IPS DF 4.7 (cell line): ENCODE results near the gene ATP5F1E.
"Not testable (repeated sequence)": the region's sequence is repeated elsewhere in the genome, so short reads cannot be mapped to it uniquely, and the experiment has no call there.

Experiments used
- DNase-seq: peaks from one replicate; pipeline ENCODE4 v3.0.0-alpha.2; 2013; ENCODE audit warnings: low spot score; ENCODE audit errors: extremely low read depth

ATP5F1E gene

DNA sequence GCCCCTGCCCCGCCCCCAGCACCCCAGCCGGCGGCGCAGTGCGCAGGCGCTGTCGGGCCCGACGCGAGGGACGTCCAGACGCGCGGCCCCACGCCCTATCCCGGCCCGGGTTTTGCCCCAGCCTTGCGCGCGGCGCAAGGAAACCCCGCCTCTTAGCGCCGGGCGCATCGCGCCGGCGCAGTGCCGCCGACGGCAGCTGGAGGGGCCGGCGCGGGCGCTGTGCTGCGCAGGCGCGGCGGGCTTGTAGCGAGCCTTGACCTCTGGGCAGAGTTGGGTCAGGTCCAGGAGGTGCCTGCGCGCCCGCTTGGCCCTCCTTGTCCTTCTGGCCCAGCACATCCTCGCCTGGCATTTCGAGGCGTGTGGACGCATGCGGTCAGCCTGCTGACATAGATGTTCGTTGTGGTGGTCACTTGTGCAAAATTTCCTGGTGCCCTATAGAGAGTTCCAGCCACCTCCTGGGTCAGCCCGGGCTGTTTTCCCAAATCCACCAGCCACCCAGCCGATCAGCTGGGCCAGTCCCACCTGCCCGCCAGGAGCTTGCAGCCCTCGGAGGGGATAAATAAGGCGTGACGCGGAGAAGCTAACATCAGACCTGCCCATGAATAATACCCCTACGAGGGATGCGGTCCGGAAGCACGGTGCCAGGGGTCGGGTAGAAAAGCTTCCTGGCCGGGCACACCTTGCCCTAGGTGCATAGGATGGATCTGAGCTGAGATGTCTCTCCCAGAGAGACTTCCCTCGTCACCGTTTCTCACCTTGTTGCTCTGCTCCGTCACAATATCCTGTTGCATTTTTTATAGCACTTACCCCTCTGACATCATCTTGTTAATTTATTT, 10.9 kb upstream of the ATP5F1E start:
- no peak for DNase-seq

DNA sequence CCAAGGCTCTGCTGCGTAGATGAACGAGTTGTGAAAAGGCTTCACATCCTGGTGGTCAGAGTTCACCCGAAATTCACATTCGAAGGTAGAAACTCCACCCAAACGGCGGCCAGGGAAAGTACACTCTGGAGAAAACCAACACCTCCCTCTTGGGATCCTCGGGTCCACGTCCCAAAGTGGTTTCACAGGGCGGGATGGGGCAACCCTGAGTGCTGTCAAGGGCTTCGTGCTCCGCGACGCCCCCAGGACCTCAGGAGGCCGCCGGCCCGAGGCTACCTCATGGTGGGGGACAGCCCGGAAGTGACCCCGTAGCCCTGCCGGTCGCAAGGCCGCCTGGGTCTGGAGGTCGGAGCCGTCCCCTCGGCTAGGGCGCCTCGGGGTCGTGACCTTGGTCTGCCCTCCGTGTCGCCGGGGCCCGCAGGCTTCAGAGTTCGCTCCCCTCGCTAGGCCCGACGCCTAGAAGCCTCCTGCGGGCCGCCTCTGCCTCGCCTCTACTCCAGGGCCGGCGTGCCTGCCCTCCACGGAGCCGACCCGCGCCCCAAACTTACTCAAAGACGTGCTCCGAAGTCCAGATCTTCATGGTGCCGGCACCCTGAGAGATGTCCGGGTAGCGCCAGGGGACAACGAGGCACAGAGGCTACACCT, 10.1 kb upstream of the ATP5F1E start, which contains the start of gene PRELID3B:
Gene PRELID3B, minus strand, starts transcription at position 636 of the 645 bp plus-strand sequence. Its CDS starts 56 bp downstream, at position 580.
- DNase-seq, result no peak

DNA sequence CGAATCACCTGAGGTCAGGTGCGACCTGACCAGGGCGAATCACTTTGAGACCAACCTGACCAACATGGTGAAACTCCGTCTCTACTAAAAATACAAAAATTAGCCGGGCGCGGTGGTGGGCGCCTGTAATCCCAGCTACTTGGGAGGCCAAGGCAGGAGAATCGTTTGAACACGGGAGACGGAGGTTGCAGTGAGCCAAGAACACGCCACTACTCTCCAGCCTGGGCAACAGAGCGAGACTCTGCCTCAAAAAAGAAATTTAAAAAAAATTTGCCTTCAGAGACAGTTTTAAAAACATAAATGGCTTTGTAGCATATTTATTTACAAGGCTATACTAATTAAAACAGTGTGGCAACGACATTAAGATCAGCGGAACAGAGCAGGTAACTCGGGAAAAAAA, 9.4 kb upstream of the ATP5F1E start:
- DNase-seq, result not testable (repeated sequence)

DNA sequence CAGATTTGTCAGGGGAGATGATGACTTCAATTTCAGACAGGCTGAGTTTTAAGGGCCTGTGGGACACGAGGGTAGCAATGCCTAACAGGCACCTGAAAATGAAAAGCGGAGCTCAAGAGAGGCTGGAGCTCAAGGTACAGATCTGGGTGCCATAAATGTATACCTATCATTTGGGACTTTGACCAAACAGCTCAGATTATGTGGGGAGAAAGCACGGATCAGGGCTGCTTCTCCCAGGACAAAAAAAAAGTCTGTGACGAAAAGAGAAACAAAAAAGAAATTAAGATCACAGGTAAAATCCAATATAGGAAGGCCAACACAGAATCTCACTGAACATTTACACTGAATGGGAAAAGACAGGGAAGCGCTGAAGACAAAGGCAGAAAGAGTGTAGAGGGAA, 8.5 kb upstream of the ATP5F1E start:
- no peak for DNase-seq

DNA sequence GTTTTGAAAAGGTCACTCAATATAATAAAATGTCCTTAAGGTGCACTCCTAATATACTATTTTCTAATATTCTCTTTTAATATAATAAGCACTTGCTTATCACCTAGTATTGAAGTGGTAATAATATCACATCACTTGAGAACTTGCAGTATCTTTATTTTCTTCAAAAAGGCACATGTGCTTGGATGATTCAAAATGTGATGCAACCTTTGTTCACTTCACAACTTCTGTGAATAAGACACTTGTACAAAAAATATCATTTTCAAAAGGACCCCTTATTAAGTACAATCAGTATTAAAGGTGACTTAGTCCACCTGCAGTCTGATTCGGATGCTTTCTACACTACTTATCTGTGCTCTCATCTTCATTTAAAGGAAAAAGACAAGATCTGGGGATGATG, 7.1 kb upstream of the ATP5F1E start:
- DNase-seq, result no peak

DNA sequence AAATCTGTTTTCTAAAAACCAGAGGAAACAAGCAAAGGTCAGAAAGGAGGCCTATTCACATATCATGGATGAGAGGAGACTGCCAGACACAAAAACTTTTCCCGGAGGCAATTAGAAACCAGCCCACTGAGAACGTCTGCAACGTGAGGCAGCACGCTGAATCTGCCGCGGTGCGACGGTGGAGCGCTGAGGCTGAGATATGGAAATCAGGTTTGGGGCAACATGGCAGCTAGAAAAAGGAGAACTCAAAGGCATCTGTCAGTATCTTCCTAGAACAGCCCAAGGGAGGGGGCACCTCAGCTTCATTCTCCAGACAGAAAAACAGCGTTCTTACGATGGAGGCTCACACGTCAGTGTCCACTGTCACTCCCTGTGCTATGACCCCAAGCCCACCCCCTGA, 5.3 kb upstream of the ATP5F1E start:
- DNase-seq, result no peak

DNA sequence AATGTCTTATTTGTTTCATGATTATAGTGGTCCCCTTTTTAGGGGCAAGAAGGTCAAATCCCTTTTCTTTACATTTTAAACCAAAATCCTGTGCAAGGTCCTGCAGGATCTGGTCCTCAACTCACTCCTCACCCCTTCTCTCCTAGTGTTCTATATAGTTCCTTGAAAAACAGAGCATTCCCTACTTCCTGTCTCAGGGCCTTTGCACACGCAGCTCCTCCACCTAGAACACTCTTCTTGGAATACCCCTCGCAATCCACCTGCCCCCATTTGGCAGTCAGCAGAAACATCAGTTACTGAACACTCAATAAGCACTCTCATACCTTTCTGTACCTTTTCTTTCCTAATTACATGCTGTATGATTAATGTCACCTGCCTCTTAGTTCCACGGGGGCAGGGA, 3.2 kb upstream of the ATP5F1E start:
- DNase-seq, result no peak

DNA sequence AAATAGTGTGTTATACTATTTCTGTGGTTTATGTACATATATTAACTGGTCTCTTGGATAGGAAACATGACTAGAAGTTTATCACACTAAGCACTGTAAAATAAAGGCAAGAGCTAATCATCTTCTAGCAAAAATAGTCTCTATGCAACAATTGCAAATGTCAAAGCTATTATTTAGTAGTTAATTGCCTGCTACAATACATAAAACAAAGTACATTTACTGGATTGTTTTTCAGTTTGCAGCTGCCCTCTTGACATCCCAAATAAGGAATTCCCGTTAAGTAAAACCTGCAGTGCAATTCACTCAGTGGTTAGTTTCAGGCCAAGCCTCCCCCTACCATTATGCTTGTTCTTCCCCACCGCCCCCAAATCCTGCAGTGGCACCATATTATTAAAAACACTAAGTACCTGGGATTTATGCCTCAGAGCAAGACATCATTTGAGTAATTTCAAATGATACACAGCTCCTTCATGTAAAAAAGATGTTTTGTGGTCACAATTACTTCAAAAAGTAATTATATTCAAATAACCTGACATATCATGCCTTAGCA, 1.6 kb upstream of the ATP5F1E start:
- no peak for DNase-seq

DNA sequence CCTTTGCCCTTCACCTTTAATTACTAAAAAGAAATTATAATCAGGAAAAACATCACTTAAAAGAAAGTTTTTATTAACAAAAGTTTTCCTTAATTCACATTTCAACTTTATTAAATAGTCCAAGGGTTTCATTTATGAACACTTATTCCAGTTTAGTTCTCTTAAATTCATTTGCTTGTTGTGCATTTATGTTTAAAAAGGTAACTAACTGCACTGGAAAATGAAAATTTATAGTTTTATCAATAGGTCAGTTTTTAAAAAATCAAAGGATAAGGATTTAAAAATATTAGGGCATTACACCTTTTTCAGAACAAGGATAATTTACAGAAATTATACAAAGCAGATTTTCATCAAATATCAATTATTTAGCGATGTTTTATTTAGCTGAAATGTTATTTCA, 958 bp upstream of the ATP5F1E start:
- DNase-seq, result no peak

DNA sequence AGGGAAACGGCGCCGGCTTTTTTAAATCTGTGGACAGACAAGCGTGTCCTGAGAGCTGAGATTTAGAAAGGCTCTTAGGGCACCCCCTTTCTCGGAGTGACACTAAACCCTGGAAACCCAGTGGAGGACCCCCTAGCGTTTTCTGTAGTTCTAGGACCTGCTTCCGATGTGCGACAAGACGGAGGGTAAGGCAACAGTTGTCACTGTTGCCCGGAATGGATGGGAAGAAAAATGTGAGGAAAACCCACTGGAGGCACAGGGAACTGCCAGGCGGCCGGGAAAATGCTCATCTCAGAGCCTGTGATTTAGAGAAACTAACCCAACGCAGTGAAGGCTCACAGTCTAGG, 551 bp upstream of the ATP5F1E start:
- no peak for DNase-seq

DNA sequence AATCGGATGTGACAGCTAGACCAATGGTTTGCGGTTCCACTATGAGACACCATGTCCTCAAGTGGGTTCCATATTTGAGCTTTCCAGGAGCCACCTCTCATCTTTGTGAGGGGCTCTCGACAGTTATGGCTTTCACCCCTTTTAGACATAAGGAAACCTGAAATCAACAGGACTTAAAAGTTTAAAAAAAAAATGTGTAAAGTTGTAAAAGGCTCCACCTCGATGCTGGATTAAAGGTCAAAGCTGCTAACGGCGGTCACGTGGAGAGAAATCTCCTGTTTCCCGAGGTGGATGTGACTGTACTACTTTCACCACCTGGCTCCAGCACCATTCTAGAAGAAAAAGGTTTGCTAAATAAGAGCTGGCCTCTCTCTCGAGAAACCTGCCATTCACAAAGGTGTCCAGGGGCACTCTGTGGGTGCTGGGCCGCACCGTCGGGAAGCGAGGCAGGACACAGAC, 542 bp downstream of the ATP5F1E start:
- DNase-seq, result no peak

DNA sequence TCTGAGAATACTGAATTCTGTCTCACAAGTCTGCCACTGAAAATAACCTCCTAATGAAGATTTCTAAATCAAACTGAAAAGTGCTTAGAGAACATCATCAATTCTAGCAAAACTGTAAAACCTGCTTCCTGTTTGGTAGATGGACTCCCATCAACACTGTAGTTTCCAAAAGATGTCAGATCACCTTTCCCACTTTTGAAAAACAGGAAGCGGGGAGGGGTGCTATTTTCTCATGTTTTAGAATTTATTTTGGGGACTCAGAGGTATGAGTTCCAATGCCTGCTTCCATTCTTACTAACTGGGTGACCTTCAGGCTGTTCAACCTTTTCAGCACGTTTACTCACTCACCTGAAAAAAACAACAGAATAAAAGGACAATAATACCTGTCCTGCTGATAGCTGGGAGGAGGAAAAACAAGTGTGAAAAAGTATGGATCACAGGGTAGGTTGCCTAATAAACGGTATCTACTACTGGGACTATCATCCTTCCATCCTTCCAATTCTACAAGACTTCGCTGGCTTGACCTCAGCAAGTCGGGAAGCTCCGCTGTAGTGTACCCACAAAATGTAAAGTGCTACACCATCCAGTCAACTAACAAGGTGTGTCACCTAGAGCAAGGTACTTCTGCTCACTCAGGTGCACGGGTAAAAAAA, 1.1 kb downstream of the ATP5F1E start:
- DNase-seq, result no peak

DNA sequence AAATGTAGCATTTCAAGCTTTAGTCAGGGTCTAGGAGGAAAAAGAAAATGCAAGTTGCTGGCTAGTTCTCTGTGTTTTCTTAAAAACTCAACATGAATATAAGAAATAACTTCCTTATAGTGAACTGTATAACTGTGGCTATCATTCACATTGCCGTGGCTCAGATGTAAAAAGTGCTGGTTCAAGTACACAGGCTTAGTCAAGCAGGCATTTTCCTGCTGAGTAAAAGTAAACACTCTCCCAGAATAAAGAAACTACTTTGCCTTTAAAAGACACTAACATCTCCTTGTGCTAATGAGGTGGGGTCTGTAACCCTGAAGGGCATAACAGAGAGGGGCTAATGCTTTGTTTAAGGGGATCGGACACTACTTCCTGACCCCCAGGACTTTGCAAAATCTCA, 3.3 kb downstream of the ATP5F1E start:
- no peak for DNase-seq

DNA sequence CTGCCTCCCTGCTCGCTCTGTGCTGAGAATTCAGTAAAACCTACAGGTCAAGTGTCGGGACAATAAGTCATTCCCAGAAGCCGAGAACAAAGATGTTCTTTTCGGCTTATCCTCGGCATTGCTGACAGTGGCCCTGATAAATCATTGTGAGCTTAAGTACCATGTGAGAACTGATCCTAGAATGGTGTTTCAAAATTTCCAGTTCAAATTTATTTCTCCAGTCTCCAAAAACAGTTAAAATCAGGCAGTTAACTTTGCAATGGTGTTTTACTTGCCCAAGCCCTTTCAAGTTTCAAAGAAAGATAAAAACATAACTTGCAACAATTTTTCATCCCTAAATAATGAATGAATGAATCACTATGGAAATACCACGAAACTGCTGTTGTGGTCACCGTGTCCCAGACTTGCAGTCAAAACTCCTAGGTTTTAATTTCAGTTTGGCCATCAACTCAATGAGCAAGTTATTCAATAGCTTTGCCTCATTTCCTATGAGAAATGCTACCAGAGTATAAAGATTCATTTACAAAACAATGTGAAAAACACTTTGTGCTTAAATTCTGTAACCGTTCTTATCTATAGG, 4.3 kb downstream of the ATP5F1E start:
- DNase-seq, result no peak

DNA sequence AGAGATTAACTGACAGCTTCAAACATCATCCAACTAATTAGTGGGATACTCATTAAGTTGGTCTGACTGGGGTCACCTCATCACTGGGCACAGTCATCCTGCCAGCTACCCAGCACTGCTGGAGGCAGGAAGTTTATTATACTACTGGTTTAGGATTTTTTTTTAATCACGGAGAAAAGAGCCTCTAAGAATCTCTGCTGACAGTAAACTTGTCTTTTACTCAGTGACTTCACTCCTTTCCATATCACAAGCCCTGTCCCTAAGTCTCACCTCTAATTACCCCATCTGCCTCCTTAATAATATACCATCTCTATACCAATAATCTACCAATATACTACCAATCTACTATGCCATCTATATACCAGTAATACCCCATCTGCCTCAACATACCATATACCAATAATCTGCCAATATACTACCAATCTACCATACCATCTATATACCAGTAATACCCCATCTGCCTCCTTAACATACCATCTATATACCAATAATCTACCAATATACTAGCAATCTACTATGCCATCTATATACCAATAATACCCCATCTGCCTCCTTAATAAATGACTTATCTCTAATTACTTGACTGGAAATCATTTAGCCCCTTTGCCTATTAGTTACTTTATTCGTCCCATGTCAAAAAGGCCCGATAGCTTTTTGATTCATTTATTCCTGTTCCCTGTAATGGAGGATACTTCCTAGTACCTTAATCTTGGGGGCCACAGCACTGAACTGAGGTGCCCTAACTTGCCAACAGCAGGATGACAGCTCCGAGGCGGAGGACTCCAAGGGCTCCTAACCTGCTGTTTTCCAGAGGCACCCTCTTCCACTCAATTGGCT, 5.0 kb downstream of the ATP5F1E start:
- DNase-seq, result no peak

DNA sequence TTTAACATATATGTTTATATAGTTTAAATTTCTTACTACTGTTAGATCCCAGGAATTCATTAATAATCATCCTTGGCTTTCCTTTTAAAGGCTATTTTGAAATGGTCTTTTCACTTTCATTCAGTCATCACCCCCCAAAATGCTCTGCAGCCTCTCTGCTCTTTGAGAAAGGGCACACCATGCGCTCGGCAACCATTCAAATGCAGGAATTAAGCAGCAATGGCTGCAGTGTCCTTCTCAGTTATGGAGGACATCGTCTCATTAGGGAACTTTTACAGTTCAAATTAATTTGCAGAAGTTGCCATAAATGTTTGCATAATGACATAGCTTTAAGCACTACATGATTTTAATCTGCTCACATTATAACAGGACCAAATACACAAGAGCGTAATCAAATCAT, 6.6 kb downstream of the ATP5F1E start:
- no peak for DNase-seq

DNA sequence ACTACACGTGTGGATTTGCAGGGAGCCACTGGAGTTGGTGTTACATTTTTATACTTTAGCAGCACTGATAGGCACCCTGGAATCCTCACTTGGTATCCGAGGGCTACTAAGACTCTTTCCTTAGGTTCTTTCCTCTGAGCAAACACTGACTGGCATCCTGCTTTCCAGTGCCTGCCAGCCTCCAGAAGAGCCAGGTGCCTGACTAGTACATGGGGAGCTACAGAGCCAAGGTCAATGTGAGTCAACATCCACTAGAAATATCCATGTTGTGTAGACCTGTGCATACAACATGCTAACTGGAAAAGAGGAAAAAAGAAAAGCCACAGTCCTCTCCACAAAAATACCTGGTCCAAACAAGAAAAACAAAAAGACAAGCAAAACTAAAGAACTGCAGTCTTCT, 7.0 kb downstream of the ATP5F1E start:
- DNase-seq, result no peak

DNA sequence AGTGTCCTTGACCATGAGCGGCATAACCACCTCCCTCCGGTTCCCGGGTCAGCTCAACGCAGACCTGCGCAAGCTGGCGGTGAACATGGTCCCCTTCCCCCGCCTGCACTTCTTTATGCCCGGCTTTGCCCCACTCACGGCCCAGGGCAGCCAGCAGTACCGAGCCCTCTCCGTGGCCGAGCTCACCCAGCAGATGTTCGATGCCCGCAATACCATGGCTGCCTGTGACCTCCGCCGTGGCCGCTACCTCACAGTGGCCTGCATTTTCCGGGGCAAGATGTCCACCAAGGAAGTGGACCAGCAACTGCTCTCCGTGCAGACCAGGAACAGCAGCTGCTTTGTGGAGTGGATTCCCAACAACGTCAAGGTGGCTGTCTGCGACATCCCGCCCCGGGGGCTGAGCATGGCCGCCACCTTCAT, 8.0 kb downstream of the ATP5F1E start:
- DNase-seq, result no peak

DNA sequence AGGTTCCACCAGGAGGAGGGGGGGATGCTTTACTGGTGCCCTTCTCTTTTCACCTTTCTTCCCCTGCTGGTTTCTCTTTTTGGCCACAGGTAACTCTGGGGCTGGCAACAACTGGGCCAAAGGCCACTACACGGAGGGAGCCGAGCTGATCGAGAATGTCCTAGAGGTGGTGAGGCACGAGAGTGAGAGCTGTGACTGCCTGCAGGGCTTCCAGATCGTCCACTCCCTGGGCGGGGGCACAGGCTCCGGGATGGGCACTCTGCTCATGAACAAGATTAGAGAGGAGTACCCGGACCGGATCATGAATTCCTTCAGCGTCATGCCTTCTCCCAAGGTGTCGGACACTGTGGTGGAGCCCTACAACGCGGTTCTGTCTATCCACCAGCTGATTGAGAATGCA, 8.5 kb downstream of the ATP5F1E start:
- no peak for DNase-seq

DNA sequence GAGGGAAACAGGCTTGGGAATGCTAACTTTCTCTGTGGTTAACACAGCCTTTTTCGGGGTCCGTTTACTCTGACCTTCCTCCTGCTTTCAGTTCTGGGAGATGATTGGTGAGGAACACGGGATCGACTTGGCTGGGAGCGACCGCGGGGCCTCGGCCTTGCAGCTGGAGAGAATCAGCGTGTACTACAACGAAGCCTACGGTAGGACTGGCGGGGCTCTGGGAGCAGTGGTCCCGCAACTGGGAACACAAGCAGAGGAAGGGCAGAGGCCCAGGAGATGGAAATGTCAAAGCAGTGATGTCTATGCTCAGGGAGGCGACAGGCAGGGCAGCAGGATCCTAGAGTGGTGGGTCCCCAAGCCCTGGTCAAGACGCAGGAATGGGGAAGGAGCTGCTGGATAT, 9.4 kb downstream of the ATP5F1E start:
- DNase-seq, result no peak
